Ammon's horn (tissue), 1 donor: Measurements from ENCODE around the gene IL15.
"Not testable (repeated sequence)": the region's sequence is repeated elsewhere in the genome, so short reads cannot be mapped to it uniquely, and the experiment has no call there.

ENCODE experiments used
- DNase-seq: peaks from one replicate; pipeline ENCODE4 v3.0.0-alpha.2; 2016; ENCODE audit warnings: low spot score

IL15 gene

GRCh38 chr4:141703497-141703896 is 67.1 kb downstream of the IL15 start:
- DNase-seq: no peak

GRCh38 chr4:141705048-141705746 is 68.8 kb downstream of the IL15 start:
- DNase-seq: no peak

GRCh38 chr4:141705747-141706377 is 69.5 kb downstream of the IL15 start:
- no peak for DNase-seq

GRCh38 chr4:141706445-141706844 is 70.1 kb downstream of the IL15 start:
- DNase-seq: no peak

GRCh38 chr4:141711211-141711610 is 74.8 kb downstream of the IL15 start:
- DNase-seq: peak; percentile 9

GRCh38 chr4:141713185-141713584 is 76.8 kb downstream of the IL15 start:
- DNase-seq: no peak

GRCh38 chr4:141713771-141714445 is 77.5 kb downstream of the IL15 start:
- no peak for DNase-seq

GRCh38 chr4:141719585-141719984 is 83.2 kb downstream of the IL15 start:
- DNase-seq: no peak

GRCh38 chr4:141721174-141721573 is 84.8 kb downstream of the IL15 start:
- DNase-seq: no peak

GRCh38 chr4:141724646-141725045 is 88.3 kb downstream of the IL15 start:
- DNase-seq: no peak

GRCh38 chr4:141727420-141727819 is 91.0 kb downstream of the IL15 start:
- no peak for DNase-seq

GRCh38 chr4:141730805-141731204 is 94.4 kb downstream of the IL15 start:
- DNase-seq: no peak

- no peak for DNase-seq
Observed at GRCh38 chr4:141731481-141731880, 95.1 kb downstream of the IL15 start.

GRCh38 chr4:141739636-141740035 is 103.3 kb downstream of the IL15 start:
- DNase-seq: no peak

GRCh38 chr4:141746026-141746425 is 109.6 kb downstream of the IL15 start:
- no peak for DNase-seq

- DNase-seq: not testable (repeated sequence)
Observed at GRCh38 chr4:141751806-141752205, 115.4 kb downstream of the IL15 start.

- no peak for DNase-seq
Observed at GRCh38 chr4:141757287-141757686, 120.9 kb downstream of the IL15 start.

GRCh38 chr4:141759796-141760425 is 123.5 kb downstream of the IL15 start:
- no peak for DNase-seq

- no peak for DNase-seq
Observed at GRCh38 chr4:141761926-141762325, 125.5 kb downstream of the IL15 start.

GRCh38 chr4:141763374-141763773 is 127.0 kb downstream of the IL15 start:
- no peak for DNase-seq

GRCh38 chr4:141768954-141769353 is 132.6 kb downstream of the IL15 start:
- DNase-seq: peak; percentile 16

GRCh38 chr4:141771889-141772830 is 135.8 kb downstream of the IL15 start:
- DNase-seq: no peak
